BJ (cell line): ENCODE measurements around the gene DNAJC11. TPM values are rescaled to one million over a fixed set of nuclear protein-coding genes. Genes with fewer than 3 reads are reported as not detected.
A peak's percentile ranks its signal among the peaks of the same experiment; 100 is the strongest.

ENCODE experiments used
- CTCF ChIA-PET: fragments of 350-600 bp; formaldehyde crosslinking; extraction: SDS; loops from one replicate; lab custom pipeline; 2021; ENCODE audit warnings: antibody characterized with exemption, inconsistent platforms; lab: Yijun Ruan, JAX
- POLR2A ChIA-PET: fragments of 300-600 bp; sonication (Branson Sonifier 250); formaldehyde crosslinking; extraction: SDS; loops from one replicate; lab custom pipeline; 2021; ENCODE audit warnings: antibody characterized with exemption; lab: Charles Lee
- DNase-seq: peaks from one replicate; pipeline ENCODE4 v3.0.0-alpha.2; 2011; ENCODE audit warnings: low read depth
- H3K27me3 ChIP-seq: 2 replicates; pipeline ENCODE4 v1.6.0; 2011; ENCODE audit warnings: low read length; ENCODE audit not compliant: control insufficient read depth, insufficient read depth
- H3K36me3 ChIP-seq: 2 replicates; pipeline ENCODE4 v1.5.1; 2011; ENCODE audit warnings: low read length; ENCODE audit not compliant: control insufficient read depth, insufficient read depth
- H3K4me3 ChIP-seq: 2 replicates; pipeline ENCODE4 v1.5.1; 2011; ENCODE audit warnings: low read depth, mild to moderate bottlenecking, control low read depth, low read length
- CTCF ChIP-seq: IDR thresholded peaks from 2 replicates; pipeline ENCODE4 v1.5.1; 2011; ENCODE audit warnings: low read depth, mild to moderate bottlenecking, control low read depth, inconsistent platforms, low read length, moderate library complexity; ENCODE audit not compliant: insufficient read depth
- polyA plus RNA-seq: library from polyadenylated mRNA; depleted of rRNA; stranded (reverse); fragments of >200 nt; gene quantifications from 2 replicates; pipeline ENCODE4 v1.2.3, GENCODE V29; 2011

DNAJC11 gene
- polyA plus RNA-seq, 1 experiment: 36.0 TPM

- DNase-seq: no peak
- Histone ChIP-seq H3K4me3 (no peak overlapping the region), H3K36me3 (peaks cover 22% of the 10 kb centered on the region), H3K27me3 (no peaks in the 10 kb centered on the region)
- no peak for TF ChIP-seq CTCF
- ChIA-PET POLR2A (interaction anchor here (0.8 kb wide), 1 partner anchor 12 kb away, joined by 5 read pairs; the partner anchor contains the start of gene THAP3), CTCF (interaction anchor here (0.7 to 6.1 kb wide), 7 partner anchors 9 to 146 kb away, joined by 3 to 28 read pairs (median 3); no protein-coding TSS in a partner anchor)
Measured at GRCh38 chr1:6635910-6636760, 65.5 kb downstream of the DNAJC11 start.

- H3K36me3 ChIP-seq: peaks cover 22% of the 10 kb centered on the region
- POLR2A ChIA-PET: no interaction called here
Measured at GRCh38 chr1:6635161-6635909, 66.3 kb downstream of the DNAJC11 start.

GRCh38 chr1:6634371-6635052 lies 67.1 kb downstream of the DNAJC11 start:
- POLR2A ChIA-PET: no interaction called here
- CTCF ChIA-PET: interaction anchor here (0.8 to 6.1 kb wide), 8 partner anchors 8 to 147 kb away, joined by 3 to 28 read pairs (median 4); partner anchors contain the start of gene NOL9
- H3K36me3 ChIP-seq: peaks cover 22% of the 10 kb centered on the region

More at GRCh38 chr1:6635161-6635909, 66.3 kb downstream of the DNAJC11 start:
- H3K4me3 ChIP-seq: no peak overlapping the region
- no peaks in the 10 kb centered on the region for H3K27me3 ChIP-seq
- TF ChIP-seq CTCF: no peak
- CTCF ChIA-PET: interaction anchor here (0.8 to 6.1 kb wide), 7 partner anchors 9 to 148 kb away, joined by 3 to 28 read pairs (median 4); partner anchors contain the start of gene NOL9
- no peak for DNase-seq

More at GRCh38 chr1:6634371-6635052, 67.1 kb downstream of the DNAJC11 start:
- Histone ChIP-seq H3K27me3 (no peaks in the 10 kb centered on the region), H3K4me3 (no peak overlapping the region)
- no peak for DNase-seq
- peak; percentile 52 for TF ChIP-seq CTCF
